ENCODE data around the gene EXOC4.

EXOC4 gene

DNA sequence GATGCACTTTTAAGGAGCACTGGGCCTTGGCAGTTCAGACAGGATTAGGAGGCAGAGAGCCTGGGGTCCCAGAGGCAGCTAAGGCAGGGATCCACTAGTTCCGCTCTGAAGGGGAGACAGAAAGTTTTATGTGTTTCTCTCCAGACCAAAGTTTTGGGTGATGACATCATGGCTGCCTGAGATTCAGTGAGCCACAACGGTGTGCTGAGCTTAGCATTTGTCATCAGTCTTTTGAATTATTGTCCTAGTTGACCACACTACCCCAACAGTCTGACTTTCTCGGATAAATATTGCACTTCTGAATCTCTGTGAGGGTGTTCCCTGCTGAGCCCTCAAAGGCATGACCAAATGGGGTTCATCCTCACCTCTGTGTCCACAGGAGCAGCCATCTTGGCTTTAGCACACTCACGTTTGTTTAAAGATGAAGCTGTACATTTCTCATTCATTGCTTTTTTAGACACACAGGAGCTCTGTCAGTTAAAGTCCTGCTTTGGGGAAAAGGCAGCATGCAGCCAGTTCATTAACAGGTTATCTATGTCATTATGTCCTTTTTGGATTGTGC, 576.5 kb downstream of the EXOC4 start:
- peak; percentile 27 for DNase-seq
- H3K4ac ChIP-seq (ENCODE audit: low read depth, low read length) = no peak overlapping the region
- no peak overlapping the region for H4K8ac ChIP-seq (ENCODE audit: low read depth, low read length)
- no peak overlapping the region for H3K56ac ChIP-seq (ENCODE audit: low read length)
- H2BK5ac ChIP-seq (ENCODE audit: low read length) = no peak overlapping the region
- no peak overlapping the region for H3K23ac ChIP-seq (ENCODE audit: low read length)
- no CpG with 5 or more reads among the region's 4 CpGs for WGBS (ENCODE audit: extremely low coverage, insufficient coverage, low lambda C conversion rate)
- no peak overlapping the region for H2BK120ac ChIP-seq (ENCODE audit: low read depth, low read length)
- no peak overlapping the region for H2AK5ac ChIP-seq (ENCODE audit: low read length)
- no peaks in the 10 kb centered on the region for H3K79me2 ChIP-seq (ENCODE audit: control insufficient read depth, insufficient read depth, low read length)
- no peak overlapping the region for H2BK15ac ChIP-seq (replicated peaks; ENCODE audit: low read depth)
- no peaks in the 10 kb centered on the region for H3K79me1 ChIP-seq (ENCODE audit: low read length)
- H3K18ac ChIP-seq (ENCODE audit: low read length) = no peak overlapping the region
- H3K4me3 ChIP-seq (ENCODE audit: low read length) = no peak overlapping the region
- H3K27me3 ChIP-seq (ENCODE audit: insufficient read depth, low read length, poor library complexity) = no peaks in the 10 kb centered on the region
- H3K9ac ChIP-seq (ENCODE audit: low read length) = no peak overlapping the region
- H4K5ac ChIP-seq (ENCODE audit: low read length) = no peak overlapping the region
- H3K4me1 ChIP-seq (ENCODE audit: control insufficient read depth, low read depth, low read length) = peaks cover 2% of the 10 kb centered on the region
- no peak overlapping the region for H3K4me2 ChIP-seq (ENCODE audit: low read length)
- no peaks in the 10 kb centered on the region for H3K36me3 ChIP-seq (ENCODE audit: control insufficient read depth, insufficient read depth, low read length)
- H3K27ac ChIP-seq (ENCODE audit: low read depth, low read length) = no peak overlapping the region

DNA sequence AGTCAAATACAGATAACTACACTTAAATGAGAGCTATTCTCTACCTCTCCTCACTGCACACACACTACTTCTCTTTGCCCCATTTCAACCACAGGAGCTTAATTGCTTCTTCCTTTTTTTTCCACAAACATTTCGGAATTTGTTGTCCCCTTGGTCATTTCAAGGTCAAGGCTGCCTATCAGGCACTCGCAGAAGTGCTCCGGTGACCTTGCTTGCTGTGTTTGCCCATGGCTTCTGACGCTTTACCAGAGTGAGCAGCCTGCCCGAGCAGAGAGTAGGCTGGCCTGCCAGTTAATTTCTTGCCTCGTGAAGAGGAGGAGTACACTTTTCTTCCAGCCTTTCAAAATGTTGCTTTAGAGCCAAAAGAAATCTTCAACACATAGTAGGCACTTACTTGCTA, 577.2 kb downstream of the EXOC4 start:
- Histone ChIP-seq H3K4me3 (ENCODE audit: low read length) (no peak overlapping the region), H3K56ac (ENCODE audit: low read length) (no peak overlapping the region), H4K5ac (ENCODE audit: low read length) (no peak overlapping the region), H3K4ac (ENCODE audit: low read depth, low read length) (no peak overlapping the region), H3K27me3 (ENCODE audit: insufficient read depth, low read length, poor library complexity) (no peaks in the 10 kb centered on the region), H3K27ac (ENCODE audit: low read depth, low read length) (no peak overlapping the region), H4K8ac (ENCODE audit: low read depth, low read length) (no peak overlapping the region), H2AK5ac (ENCODE audit: low read length) (no peak overlapping the region), H3K4me2 (ENCODE audit: low read length) (no peak overlapping the region), H3K18ac (ENCODE audit: low read length) (no peak overlapping the region), H2BK15ac (replicated peaks; ENCODE audit: low read depth) (no peak overlapping the region), H3K4me1 (ENCODE audit: control insufficient read depth, low read depth, low read length) (peaks cover 2% of the 10 kb centered on the region), H3K36me3 (ENCODE audit: control insufficient read depth, insufficient read depth, low read length) (no peaks in the 10 kb centered on the region), H2BK120ac (ENCODE audit: low read depth, low read length) (no peak overlapping the region), H3K79me1 (ENCODE audit: low read length) (no peaks in the 10 kb centered on the region), H3K23ac (ENCODE audit: low read length) (no peak overlapping the region), H2BK5ac (ENCODE audit: low read length) (no peak overlapping the region), H3K79me2 (ENCODE audit: control insufficient read depth, insufficient read depth, low read length) (no peaks in the 10 kb centered on the region), H3K9ac (ENCODE audit: low read length) (no peak overlapping the region)
- WGBS (ENCODE audit: extremely low coverage, insufficient coverage, low lambda C conversion rate) = no CpG with 5 or more reads among the region's 6 CpGs
- DNase-seq = no peak

DNA sequence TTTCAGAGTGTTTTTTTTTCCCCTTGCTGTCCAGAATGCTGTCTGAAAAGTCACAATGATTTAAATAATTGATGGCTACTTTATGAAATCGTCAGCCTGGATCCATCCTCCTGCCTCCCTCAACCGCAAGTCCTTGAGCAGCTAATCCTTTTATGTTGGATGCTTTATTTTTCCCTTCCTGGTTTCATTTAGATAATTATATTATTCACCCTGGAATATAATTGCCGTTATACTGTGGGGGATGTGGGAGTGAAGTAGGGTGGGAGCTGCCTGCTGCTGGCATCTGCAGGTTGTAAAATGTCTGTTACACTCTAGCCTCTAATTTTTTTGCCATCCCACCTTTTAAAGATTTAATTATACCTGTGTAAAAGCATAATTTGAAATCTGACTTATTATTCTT, 583.8 kb downstream of the EXOC4 start:
- Histone ChIP-seq H3K9ac (ENCODE audit: low read length) (no peak overlapping the region), H3K27me3 (ENCODE audit: insufficient read depth, low read length, poor library complexity) (no peaks in the 10 kb centered on the region), H4K8ac (ENCODE audit: low read depth, low read length) (no peak overlapping the region), H3K36me3 (ENCODE audit: control insufficient read depth, insufficient read depth, low read length) (no peaks in the 10 kb centered on the region), H3K4me3 (ENCODE audit: low read length) (no peak overlapping the region), H2BK5ac (ENCODE audit: low read length) (no peak overlapping the region), H3K79me1 (ENCODE audit: low read length) (no peaks in the 10 kb centered on the region), H3K23ac (ENCODE audit: low read length) (no peak overlapping the region), H3K4me2 (ENCODE audit: low read length) (no peak overlapping the region), H3K27ac (ENCODE audit: low read depth, low read length) (no peak overlapping the region), H3K18ac (ENCODE audit: low read length) (no peak overlapping the region), H3K4ac (ENCODE audit: low read depth, low read length) (no peak overlapping the region), H3K4me1 (ENCODE audit: control insufficient read depth, low read depth, low read length) (peaks cover 2% of the 10 kb centered on the region), H3K56ac (ENCODE audit: low read length) (no peak overlapping the region), H2BK120ac (ENCODE audit: low read depth, low read length) (no peak overlapping the region), H2BK15ac (replicated peaks; ENCODE audit: low read depth) (no peak overlapping the region), H4K5ac (ENCODE audit: low read length) (no peak overlapping the region), H2AK5ac (ENCODE audit: low read length) (no peak overlapping the region), H3K79me2 (ENCODE audit: control insufficient read depth, insufficient read depth, low read length) (no peaks in the 10 kb centered on the region)
- WGBS (ENCODE audit: extremely low coverage, insufficient coverage, low lambda C conversion rate) = no CpG with 5 or more reads among the region's 3 CpGs
- no peak for DNase-seq

DNA sequence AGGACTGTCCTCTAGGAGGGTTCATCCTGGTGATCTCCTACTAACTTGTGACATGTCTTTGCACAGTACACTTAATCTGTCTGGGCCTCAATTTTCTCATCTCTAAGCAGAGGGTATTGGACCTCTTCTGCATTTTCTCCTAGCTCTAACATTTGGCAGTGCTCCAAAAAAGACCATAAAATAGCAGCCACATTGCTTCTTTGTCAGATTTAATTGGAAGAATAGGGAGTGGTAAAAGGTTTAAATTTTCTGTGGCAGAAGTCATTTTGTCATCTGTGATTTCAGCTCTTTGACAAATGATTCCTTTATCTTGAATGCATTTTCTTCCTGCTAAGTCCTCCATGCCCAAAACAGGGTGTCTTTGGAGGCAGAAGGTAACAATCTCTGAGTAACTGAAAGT, 584.3 kb downstream of the EXOC4 start:
- Histone ChIP-seq H2BK120ac (ENCODE audit: low read depth, low read length) (no peak overlapping the region), H3K27ac (ENCODE audit: low read depth, low read length) (no peak overlapping the region), H3K56ac (ENCODE audit: low read length) (no peak overlapping the region), H3K18ac (ENCODE audit: low read length) (peak overlapping the region; percentile 28), H3K27me3 (ENCODE audit: insufficient read depth, low read length, poor library complexity) (no peaks in the 10 kb centered on the region), H3K79me1 (ENCODE audit: low read length) (no peaks in the 10 kb centered on the region), H3K4ac (ENCODE audit: low read depth, low read length) (no peak overlapping the region), H2BK15ac (replicated peaks; ENCODE audit: low read depth) (no peak overlapping the region), H3K79me2 (ENCODE audit: control insufficient read depth, insufficient read depth, low read length) (no peaks in the 10 kb centered on the region), H3K23ac (ENCODE audit: low read length) (no peak overlapping the region), H4K5ac (ENCODE audit: low read length) (no peak overlapping the region), H2BK5ac (ENCODE audit: low read length) (no peak overlapping the region), H3K4me1 (ENCODE audit: control insufficient read depth, low read depth, low read length) (peaks cover 2% of the 10 kb centered on the region), H4K8ac (ENCODE audit: low read depth, low read length) (no peak overlapping the region), H3K4me2 (ENCODE audit: low read length) (no peak overlapping the region), H3K36me3 (ENCODE audit: control insufficient read depth, insufficient read depth, low read length) (no peaks in the 10 kb centered on the region), H3K9ac (ENCODE audit: low read length) (no peak overlapping the region), H2AK5ac (ENCODE audit: low read length) (no peak overlapping the region), H3K4me3 (ENCODE audit: low read length) (no peak overlapping the region)
- no peak for DNase-seq

DNA sequence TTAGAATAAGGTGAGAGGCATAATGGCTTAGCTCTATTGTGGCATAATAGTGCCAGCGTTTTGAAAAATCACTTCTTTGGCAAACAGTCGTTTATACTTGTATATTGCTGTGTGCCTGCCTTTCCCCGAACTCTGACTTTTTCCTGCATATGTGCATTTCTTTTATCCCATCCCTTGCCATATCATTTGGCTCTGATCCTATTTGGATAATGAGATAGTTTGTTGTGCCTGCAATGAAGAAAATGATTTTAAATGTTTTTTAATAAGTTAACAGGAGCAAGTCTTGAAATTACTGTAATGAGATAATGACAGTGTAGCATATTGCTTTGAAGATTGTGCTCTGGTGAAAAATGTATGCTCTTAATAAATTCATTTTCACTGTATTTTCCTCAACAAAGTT, 586.2 kb downstream of the EXOC4 start:
- H3K9ac ChIP-seq (ENCODE audit: low read length) = no peak overlapping the region
- no peak overlapping the region for H2BK15ac ChIP-seq (replicated peaks; ENCODE audit: low read depth)
- no CpG with 5 or more reads among the region's 3 CpGs for WGBS (ENCODE audit: extremely low coverage, insufficient coverage, low lambda C conversion rate)

DNA sequence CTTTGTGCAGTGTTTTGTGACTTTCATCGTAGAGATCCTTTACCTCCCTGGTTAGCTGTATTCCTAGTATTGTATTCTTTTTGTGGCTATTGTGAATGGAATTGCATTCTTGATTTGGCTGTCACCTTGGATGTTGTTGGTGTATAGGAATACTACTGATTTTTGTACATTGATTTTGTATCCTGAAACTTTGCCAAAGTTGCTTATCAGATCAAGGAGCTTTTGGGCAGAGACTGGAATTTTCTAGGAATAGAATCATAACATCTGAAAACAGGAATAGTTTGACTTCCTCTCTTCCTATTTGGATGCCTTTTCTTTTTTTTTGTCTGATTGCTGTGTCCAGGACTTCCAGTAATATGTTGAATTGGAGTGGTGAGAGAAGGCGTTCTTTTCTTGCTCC, 590.5 kb downstream of the EXOC4 start:
- no peak overlapping the region for H2BK15ac ChIP-seq (replicated peaks; ENCODE audit: low read depth)
- no peak overlapping the region for H2BK5ac ChIP-seq (ENCODE audit: low read length)
- no peak overlapping the region for H3K18ac ChIP-seq (ENCODE audit: low read length)
- no peak overlapping the region for H3K4me2 ChIP-seq (ENCODE audit: low read length)
- no peaks in the 10 kb centered on the region for H3K36me3 ChIP-seq (ENCODE audit: control insufficient read depth, insufficient read depth, low read length)
- H3K79me2 ChIP-seq (ENCODE audit: control insufficient read depth, insufficient read depth, low read length) = no peaks in the 10 kb centered on the region
- H3K4me3 ChIP-seq (ENCODE audit: low read length) = no peak overlapping the region
- no peak overlapping the region for H3K4ac ChIP-seq (ENCODE audit: low read depth, low read length)
- no CpG with 5 or more reads among the region's 2 CpGs for WGBS (ENCODE audit: extremely low coverage, insufficient coverage, low lambda C conversion rate)
- no peak for DNase-seq
- no peaks in the 10 kb centered on the region for H3K27me3 ChIP-seq (ENCODE audit: insufficient read depth, low read length, poor library complexity)
- no peak overlapping the region for H2AK5ac ChIP-seq (ENCODE audit: low read length)
- no peak overlapping the region for H4K5ac ChIP-seq (ENCODE audit: low read length)
- H4K8ac ChIP-seq (ENCODE audit: low read depth, low read length) = no peak overlapping the region
- H3K27ac ChIP-seq (ENCODE audit: low read depth, low read length) = no peak overlapping the region
- no peak overlapping the region for H3K23ac ChIP-seq (ENCODE audit: low read length)
- no peaks in the 10 kb centered on the region for H3K79me1 ChIP-seq (ENCODE audit: low read length)
- H3K56ac ChIP-seq (ENCODE audit: low read length) = no peak overlapping the region
- no peaks in the 10 kb centered on the region for H3K4me1 ChIP-seq (ENCODE audit: control insufficient read depth, low read depth, low read length)
- no peak overlapping the region for H3K9ac ChIP-seq (ENCODE audit: low read length)
- no peak overlapping the region for H2BK120ac ChIP-seq (ENCODE audit: low read depth, low read length)

More for the DNA sequence above, 586.2 kb downstream of the EXOC4 start:
- no peak for DNase-seq
- H3K18ac ChIP-seq (ENCODE audit: low read length) = no peak overlapping the region
- H4K5ac ChIP-seq (ENCODE audit: low read length) = no peak overlapping the region
- no peak overlapping the region for H2BK120ac ChIP-seq (ENCODE audit: low read depth, low read length)
- H3K4me1 ChIP-seq (ENCODE audit: control insufficient read depth, low read depth, low read length) = peaks cover 2% of the 10 kb centered on the region
- H3K27ac ChIP-seq (ENCODE audit: low read depth, low read length) = no peak overlapping the region
- no peaks in the 10 kb centered on the region for H3K79me1 ChIP-seq (ENCODE audit: low read length)
- H3K23ac ChIP-seq (ENCODE audit: low read length) = no peak overlapping the region
- no peaks in the 10 kb centered on the region for H3K27me3 ChIP-seq (ENCODE audit: insufficient read depth, low read length, poor library complexity)
- no peak overlapping the region for H3K4me3 ChIP-seq (ENCODE audit: low read length)
- no peak overlapping the region for H2AK5ac ChIP-seq (ENCODE audit: low read length)
- no peaks in the 10 kb centered on the region for H3K36me3 ChIP-seq (ENCODE audit: control insufficient read depth, insufficient read depth, low read length)
- H3K79me2 ChIP-seq (ENCODE audit: control insufficient read depth, insufficient read depth, low read length) = no peaks in the 10 kb centered on the region
- H4K8ac ChIP-seq (ENCODE audit: low read depth, low read length) = no peak overlapping the region
- no peak overlapping the region for H3K4me2 ChIP-seq (ENCODE audit: low read length)
- H3K4ac ChIP-seq (ENCODE audit: low read depth, low read length) = no peak overlapping the region
- H2BK5ac ChIP-seq (ENCODE audit: low read length) = no peak overlapping the region
- H3K56ac ChIP-seq (ENCODE audit: low read length) = no peak overlapping the region
